Measurements from ENCODE around the gene ERVFRD-1.

Gene ERVFRD-1

DNA sequence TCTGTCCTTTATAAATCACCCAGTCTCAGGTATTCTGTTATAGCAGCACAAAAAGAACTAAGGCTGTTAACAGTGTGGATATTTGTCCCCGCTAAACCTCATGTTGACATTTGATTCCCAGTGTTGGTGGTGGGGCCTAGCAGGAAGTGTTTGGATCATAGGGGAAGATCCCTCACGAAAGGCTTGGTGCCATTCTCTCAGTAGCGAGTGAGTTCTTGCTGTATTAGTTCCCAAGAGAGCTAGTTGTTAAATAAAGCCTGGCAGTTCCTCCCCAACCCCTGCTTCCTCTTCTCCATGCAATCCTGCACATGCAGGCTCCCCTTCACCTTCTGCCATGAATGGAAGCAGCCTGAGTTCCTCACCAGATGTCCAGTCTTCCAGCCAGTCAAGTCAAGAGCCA lies 29.8 kb upstream of the ERVFRD-1 start:
- no peak for DNase-seq (ENCODE audit: low read depth in 1 of 2, low spot score in 1 of 2)
- in situ Hi-C loops (cut with HindIII; ENCODE audit: low pct_unique_long_range_greater_than_20kb, low sequenced_read_pairs): no loop called here
- no peak for TF ChIP-seq JUND (IDR thresholded peaks at IDR 0.05; ENCODE audit: low read depth)

DNA sequence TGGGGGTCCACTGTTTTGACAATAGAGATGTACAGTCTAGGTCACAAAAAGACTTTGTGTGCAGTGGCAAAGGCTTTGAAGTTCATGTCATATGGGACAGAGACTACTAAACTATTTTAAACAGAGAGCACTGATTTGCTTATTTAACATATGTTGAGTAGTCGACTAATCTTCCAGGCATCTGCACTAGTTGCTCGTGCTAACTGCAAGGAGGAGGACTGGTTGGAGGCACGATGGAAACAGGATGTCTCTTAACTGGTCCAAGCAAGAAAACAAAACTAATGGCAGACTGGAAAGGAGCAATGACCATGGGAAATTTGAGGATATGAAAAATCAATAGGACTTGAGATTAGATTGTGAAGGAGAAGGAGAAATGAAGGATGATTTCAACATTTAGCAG lies 28.5 kb upstream of the ERVFRD-1 start:
- in situ Hi-C loops (cut with HindIII; ENCODE audit: low pct_unique_long_range_greater_than_20kb, low sequenced_read_pairs): no loop called here
- no peak for TF ChIP-seq JUND (IDR thresholded peaks at IDR 0.05; ENCODE audit: low read depth)
- no peak for DNase-seq (ENCODE audit: low read depth in 1 of 2, low spot score in 1 of 2)

DNA sequence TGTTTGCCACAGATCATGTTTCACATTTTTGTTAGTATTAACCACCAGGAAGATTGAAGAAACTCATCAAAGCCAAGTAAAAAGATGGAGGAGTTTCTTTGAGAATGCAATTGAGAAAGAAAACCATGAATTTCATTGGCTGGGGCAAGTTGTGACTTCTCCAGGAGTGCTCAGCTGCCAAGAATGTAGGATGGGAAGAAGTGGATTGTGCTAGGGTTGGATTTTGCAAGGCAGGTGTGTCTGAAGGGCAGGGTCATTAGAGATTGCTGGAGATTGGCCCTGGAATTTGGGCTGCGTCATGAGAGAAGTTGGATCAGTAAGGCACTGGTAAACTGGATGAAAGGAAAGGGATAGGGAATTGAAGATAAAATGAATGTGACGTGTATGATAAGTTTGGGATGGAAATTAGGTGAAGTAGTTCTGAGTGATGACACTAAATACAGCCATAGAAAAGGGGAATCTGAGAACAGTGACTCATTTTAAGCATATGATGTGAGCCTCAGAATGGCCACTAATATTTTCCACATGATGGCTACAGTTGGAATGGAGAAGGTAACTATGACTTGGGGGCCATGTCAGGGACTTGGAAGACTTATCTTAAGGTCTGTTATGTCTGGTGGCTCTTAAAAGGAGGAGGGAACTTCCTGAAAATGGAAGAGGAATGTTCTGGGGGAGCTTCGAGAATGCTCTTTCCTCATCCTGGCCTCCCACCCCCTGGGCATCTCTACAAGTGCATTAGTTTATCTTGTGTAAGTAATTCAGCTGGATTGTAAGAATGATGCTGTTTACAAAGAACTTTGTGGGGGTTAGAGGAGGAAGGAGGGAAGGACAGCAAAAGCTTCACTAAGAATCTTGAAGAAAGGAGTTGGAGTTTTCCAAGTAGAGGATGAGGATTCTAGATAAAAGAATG lies 27.8 kb upstream of the ERVFRD-1 start:
- in situ Hi-C loops (cut with HindIII; ENCODE audit: low pct_unique_long_range_greater_than_20kb, low sequenced_read_pairs): no loop called here
- no peak for DNase-seq (ENCODE audit: low read depth in 1 of 2, low spot score in 1 of 2)
- TF ChIP-seq JUND (IDR thresholded peaks at IDR 0.05; ENCODE audit: low read depth): no peak

DNA sequence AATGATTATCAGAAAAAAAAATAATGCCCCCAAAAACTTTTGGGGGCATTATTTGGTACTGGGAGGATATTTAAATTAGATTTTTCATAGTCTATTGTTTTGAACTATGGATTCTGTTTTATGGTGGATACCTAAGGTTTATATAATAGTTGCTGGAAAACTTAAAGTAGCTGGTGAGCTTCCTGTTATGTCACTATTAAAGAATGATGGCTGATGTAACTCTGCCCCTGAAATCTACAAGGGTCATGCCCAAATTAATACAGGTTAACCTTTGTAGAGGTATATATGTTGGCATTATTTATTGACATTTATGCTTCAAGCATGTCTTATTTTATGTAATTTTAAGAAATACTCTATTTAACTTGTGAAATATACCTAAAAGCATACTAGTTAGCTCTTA lies 25.3 kb upstream of the ERVFRD-1 start:
- in situ Hi-C loops (cut with HindIII; ENCODE audit: low pct_unique_long_range_greater_than_20kb, low sequenced_read_pairs): no loop called here
- no peak for TF ChIP-seq JUND (IDR thresholded peaks at IDR 0.05; ENCODE audit: low read depth)
- DNase-seq (ENCODE audit: low read depth in 1 of 2, low spot score in 1 of 2): no peak

DNA sequence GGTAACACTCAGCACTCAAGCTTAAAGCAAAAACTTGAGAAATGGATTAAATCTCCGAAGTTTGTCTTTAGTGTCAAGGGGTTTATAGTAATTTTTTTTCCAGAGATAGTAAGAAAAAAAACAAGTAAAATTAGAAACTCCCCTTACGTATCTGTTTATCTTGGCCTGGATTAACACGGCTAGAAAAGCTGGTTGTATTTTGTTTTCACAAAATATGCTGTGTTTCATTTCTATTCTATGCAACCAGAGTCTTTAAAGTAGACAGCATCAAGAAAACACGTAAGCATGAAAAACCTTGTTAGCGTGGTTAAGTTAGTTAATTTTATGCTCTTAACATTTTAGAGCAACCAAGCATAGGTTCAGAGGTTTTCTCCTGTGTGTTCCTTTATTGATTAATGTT lies 21.8 kb upstream of the ERVFRD-1 start:
- in situ Hi-C loops (cut with HindIII; ENCODE audit: low pct_unique_long_range_greater_than_20kb, low sequenced_read_pairs): no loop called here

DNA sequence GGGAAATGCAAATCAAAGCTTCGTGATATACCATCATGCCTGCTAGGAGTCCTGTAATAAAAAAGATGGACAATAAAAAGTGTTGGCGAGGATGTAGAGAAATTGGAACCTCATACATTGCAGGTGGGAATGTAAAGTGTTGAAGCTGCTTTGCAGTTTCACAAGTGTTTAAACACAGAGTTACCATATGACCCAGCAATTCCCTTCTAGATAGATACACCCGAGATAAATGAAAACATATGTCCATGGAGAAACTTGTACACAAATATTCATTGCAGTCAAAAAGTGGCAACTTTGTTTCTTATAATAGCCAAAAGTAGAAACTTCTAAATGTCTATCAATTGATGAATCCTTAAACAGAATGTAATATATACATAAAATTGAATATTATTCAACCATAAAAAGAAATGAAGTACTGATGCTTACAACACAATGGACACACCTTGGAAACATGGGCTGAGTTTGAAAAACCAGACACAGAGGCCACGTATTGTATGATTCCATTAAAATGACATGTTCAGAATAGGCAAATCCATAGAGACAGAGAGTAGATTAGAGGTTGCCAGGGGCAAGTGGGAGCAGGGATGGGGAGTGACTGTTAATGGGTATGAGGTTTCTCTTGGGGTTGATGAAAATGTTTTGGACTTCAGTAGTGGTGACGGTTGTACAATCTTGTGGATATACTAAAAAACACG lies 20.8 kb upstream of the ERVFRD-1 start:
- in situ Hi-C loops (cut with HindIII; ENCODE audit: low pct_unique_long_range_greater_than_20kb, low sequenced_read_pairs): no loop called here
- no peak for TF ChIP-seq JUND (IDR thresholded peaks at IDR 0.05; ENCODE audit: low read depth)
- DNase-seq (ENCODE audit: low read depth in 1 of 2, low spot score in 1 of 2): no peak

More for the DNA sequence above, 21.8 kb upstream of the ERVFRD-1 start:
- no peak for DNase-seq (ENCODE audit: low read depth in 1 of 2, low spot score in 1 of 2)
- no peak for TF ChIP-seq JUND (IDR thresholded peaks at IDR 0.05; ENCODE audit: low read depth)

DNA sequence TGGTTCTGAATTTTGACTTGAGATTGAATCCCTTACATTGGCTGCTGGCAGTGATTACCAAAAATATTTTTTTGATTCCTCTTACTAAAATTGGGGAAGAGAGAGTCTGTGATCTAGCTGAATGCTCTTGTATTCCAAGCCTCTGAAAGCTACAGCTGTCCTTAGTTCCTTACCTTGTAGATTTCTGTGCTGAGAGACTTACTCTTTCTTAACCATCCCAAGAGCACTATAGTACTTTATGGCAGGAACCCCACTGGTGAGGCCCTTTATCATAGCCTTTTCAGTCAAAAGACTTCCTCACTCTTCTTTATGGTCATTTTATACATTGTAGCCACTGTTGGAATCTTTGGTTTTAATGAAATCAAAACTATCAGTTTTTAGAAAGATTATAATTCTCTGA lies 19.1 kb upstream of the ERVFRD-1 start:
- in situ Hi-C loops (cut with HindIII; ENCODE audit: low pct_unique_long_range_greater_than_20kb, low sequenced_read_pairs): no loop called here
- TF ChIP-seq JUND (IDR thresholded peaks at IDR 0.05; ENCODE audit: low read depth): no peak
- no peak for DNase-seq (ENCODE audit: low read depth in 1 of 2, low spot score in 1 of 2)

DNA sequence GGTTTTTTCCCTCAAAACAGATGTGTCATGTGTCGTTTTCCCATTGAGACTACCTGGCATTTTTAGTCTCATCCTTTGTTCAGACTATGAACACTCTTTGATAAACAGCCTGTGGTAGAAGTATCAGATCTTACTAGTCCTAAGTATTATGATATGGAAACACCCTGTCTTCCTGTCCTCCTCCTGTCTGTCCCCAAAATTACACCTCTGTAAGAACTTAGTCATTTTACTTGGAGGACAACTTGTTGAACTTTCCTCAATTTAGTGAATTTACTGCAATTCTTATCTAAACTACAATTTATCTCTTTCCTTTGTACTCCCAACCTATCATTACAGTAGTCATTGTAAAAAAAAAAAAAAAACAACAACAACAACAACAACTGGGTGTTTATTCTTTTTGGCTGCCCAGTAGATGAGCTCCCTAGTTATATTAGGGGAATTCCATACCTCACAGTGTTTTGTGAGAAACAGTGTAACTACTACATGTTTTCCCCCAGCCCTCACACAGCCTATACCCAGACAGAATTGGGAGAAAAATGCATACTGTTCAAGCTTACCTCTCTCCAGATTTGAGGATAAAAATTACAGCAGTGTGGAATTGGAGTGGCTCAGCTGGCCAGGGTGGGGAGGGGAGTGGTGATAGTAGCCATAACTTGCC lies 18.5 kb upstream of the ERVFRD-1 start:
- TF ChIP-seq JUND (IDR thresholded peaks at IDR 0.05; ENCODE audit: low read depth): no peak
- DNase-seq (ENCODE audit: low read depth in 1 of 2, low spot score in 1 of 2): no peak
- in situ Hi-C loops (cut with HindIII; ENCODE audit: low pct_unique_long_range_greater_than_20kb, low sequenced_read_pairs): no loop called here

DNA sequence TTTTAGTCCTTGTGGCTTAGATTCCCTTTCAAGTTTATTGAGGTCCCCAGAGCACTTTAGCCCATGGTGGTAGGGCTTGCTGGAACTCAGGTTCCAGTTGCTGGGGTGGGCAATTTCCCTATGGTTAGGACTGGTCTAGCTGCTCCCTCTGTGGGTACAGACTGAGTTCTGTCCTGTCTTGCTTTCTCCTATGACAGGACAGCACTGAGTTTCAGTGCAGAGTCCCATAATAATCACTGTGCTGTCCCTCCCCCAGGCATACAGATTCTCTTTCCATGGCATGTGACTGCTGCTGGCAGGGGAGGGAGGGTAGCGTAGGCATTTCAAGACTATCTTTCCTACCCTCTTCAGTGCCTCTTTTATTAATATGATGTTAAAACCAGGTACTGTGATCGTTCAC lies 17.1 kb upstream of the ERVFRD-1 start:
- in situ Hi-C loops (cut with HindIII; ENCODE audit: low pct_unique_long_range_greater_than_20kb, low sequenced_read_pairs): no loop called here
- no peak for DNase-seq (ENCODE audit: low read depth in 1 of 2, low spot score in 1 of 2)
- TF ChIP-seq JUND (IDR thresholded peaks at IDR 0.05; ENCODE audit: low read depth): no peak

DNA sequence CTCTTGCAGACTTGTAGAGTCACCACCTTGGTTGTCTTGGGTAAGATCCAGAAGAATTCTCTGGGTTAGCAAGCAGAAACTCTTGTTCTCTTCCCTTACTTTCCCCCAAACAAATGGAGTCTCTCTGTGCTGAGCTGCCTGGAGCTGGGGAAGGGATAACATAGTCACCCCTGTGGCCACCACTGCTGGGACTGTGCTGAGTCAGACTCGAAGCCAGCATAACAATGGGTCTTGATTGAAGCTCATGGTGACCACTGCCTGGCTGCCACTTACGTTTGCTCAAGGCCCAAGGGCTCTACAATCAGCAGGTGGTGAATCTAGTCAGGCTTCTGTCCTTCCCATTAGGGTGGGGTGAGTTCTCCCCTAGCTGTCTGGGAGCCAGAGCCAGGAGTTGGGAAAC lies 15.4 kb upstream of the ERVFRD-1 start:
- TF ChIP-seq JUND (IDR thresholded peaks at IDR 0.05; ENCODE audit: low read depth): no peak
- in situ Hi-C loops (cut with HindIII; ENCODE audit: low pct_unique_long_range_greater_than_20kb, low sequenced_read_pairs): no loop called here
- DNase-seq (ENCODE audit: low read depth in 1 of 2, low spot score in 1 of 2): peak in 1 of 2 experiments; percentile 18

DNA sequence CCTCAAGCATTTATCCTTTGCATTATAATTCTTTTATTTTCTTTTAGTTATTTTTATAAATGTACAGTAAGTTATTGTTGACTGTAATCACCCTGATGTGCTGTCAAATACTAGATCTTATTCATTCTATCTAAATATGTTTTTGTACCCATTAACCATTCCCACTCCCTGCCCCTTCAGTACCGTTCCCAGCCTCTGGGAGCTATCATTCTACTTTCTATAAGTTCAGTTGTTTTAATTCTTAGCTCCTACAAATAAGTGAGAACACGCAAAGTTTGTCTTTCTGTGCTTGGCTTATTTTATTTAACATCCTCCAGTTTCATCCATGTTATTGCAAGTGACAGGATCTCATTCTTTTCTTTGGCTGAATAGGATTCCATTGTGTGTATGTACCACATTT lies 12.5 kb upstream of the ERVFRD-1 start:
- no peak for TF ChIP-seq JUND (IDR thresholded peaks at IDR 0.05; ENCODE audit: low read depth)
- DNase-seq (ENCODE audit: low read depth in 1 of 2, low spot score in 1 of 2): no peak
- in situ Hi-C loops (cut with HindIII; ENCODE audit: low pct_unique_long_range_greater_than_20kb, low sequenced_read_pairs): no loop called here

DNA sequence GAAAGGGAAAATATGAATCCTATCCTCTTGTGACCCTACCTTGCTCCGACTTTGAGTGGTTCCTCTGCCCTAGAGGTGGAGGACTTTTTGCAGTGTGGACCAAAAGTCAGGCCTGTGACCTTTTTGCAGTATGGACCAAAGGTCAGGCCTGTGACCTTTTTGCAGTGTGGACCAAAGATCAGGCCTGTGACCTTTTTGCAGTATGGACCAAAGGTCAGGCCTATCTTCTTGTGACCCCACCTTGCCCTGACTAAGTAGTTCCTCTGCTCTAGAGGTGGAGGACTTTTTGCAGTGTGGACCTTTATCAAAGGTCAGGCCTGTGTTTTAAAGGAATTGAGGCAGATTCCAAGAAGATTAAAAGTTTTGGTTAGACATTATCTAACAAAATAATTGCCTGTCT lies 10.9 kb upstream of the ERVFRD-1 start:
- TF ChIP-seq JUND (IDR thresholded peaks at IDR 0.05; ENCODE audit: low read depth): no peak
- no peak for DNase-seq (ENCODE audit: low read depth in 1 of 2, low spot score in 1 of 2)
- in situ Hi-C loops (cut with HindIII; ENCODE audit: low pct_unique_long_range_greater_than_20kb, low sequenced_read_pairs): no loop called here

DNA sequence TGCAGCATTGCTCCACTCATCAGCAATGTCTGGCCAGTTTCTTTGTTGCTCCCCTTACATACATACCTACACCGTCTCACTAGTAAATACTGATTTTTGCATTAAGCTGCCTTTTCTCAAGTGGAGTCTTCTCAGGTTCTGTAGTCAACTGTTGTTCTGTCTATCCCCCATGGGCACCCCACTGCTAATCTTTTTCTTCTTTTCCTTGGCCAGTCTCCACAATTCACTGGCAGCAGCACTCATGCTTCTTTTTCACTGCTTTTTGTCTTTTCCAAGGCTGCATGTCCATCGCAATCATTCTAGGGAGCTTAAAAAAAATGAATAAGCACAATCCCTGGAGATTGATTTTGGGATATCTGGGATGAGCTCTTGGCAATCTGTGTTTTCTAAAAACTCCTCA lies 10.3 kb upstream of the ERVFRD-1 start:
- no peak for TF ChIP-seq JUND (IDR thresholded peaks at IDR 0.05; ENCODE audit: low read depth)
- no peak for DNase-seq (ENCODE audit: low read depth in 1 of 2, low spot score in 1 of 2)
- in situ Hi-C loops (cut with HindIII; ENCODE audit: low pct_unique_long_range_greater_than_20kb, low sequenced_read_pairs): no loop called here
